K562 (cell line): ENCODE measurements around the gene MAP3K12. TPM values are rescaled to one million over a fixed set of nuclear protein-coding genes. Genes with fewer than 3 reads are reported as not detected.

ENCODE experiments used
- CC2D1A ChIP-seq: fragments of 450-650 bp; IDR thresholded peaks from 2 replicates; pipeline ENCODE4 v1.6.1; 2017; ENCODE audit warnings: mild to moderate bottlenecking
- DMBX1 ChIP-seq: fragments of 250-450 bp; sonication (Bioruptor Pico); IDR thresholded peaks from 2 replicates; pipeline ENCODE4 v1.8.0; 2022; ENCODE audit warnings: inconsistent platforms, mild to moderate bottlenecking, moderate library complexity, borderline replicate concordance
- DPF2 ChIP-seq: fragments of 450-650 bp; IDR thresholded peaks from 2 replicates; pipeline ENCODE4 v1.6.1; 2016
- FOXA1 ChIP-seq: fragments of 450-650 bp; IDR thresholded peaks from 2 replicates; pipeline ENCODE4 v1.6.1; 2016; ENCODE audit warnings: mild to moderate bottlenecking, borderline replicate concordance
- FOXA3 ChIP-seq, 2 experiments: fragments of 450-650 bp in 1 of 2; sonication (generic) in 1 of 2; formaldehyde crosslinking; IDR thresholded peaks in 1 of 2; conservative IDR thresholded peaks in 1 of 2; 2 replicates each; pipeline versions ENCODE4 v1.4.0 to v1.8.0; 2020 to 2022; ENCODE audit warnings: mild to moderate bottlenecking in 2 of 2, missing genetic modification reagents in 1 of 2
- ILF3 ChIP-seq: fragments of 450-650 bp; IDR thresholded peaks from 2 replicates; pipeline ENCODE4 v1.6.1; 2018; ENCODE audit warnings: antibody characterized with exemption, mild to moderate bottlenecking, moderate library complexity, borderline replicate concordance
- MAFK ChIP-seq: IDR thresholded peaks from 2 replicates; pipeline ENCODE4 v1.6.1; 2011; ENCODE audit warnings: low read length, improper control_type of control experiment
- MAZ ChIP-seq, 2 experiments: fragments of 450-650 bp in 1 of 2; sonication (generic) in 1 of 2; formaldehyde crosslinking; IDR thresholded peaks in 1 of 2; conservative IDR thresholded peaks in 1 of 2; 2 replicates each; pipeline versions ENCODE4 v1.4.0 to v1.5.0; 2020; ENCODE audit warnings: mild to moderate bottlenecking in 1 of 2, missing genetic modification reagents in 1 of 2
- MTA3 ChIP-seq: fragments of 450-650 bp; formaldehyde crosslinking; IDR thresholded peaks from 2 replicates; pipeline ENCODE4 v1.6.1; 2017; ENCODE audit warnings: mild to moderate bottlenecking, borderline replicate concordance
- MXI1 ChIP-seq: IDR thresholded peaks from 2 replicates; pipeline ENCODE4 v1.6.1; 2011; ENCODE audit warnings: low read depth, mild to moderate bottlenecking, improper control_type of control experiment, low read length
- NFYB ChIP-seq: IDR thresholded peaks from 2 replicates; pipeline ENCODE4 v1.6.1; 2011; ENCODE audit warnings: mild to moderate bottlenecking, moderate library complexity; ENCODE audit not compliant: insufficient read length; ENCODE audit errors: extremely low read depth
- RFX1 ChIP-seq: fragments of 450-650 bp; IDR thresholded peaks from 2 replicates; pipeline ENCODE4 v1.6.1; 2016; ENCODE audit warnings: mild to moderate bottlenecking, moderate library complexity
- RHOXF2B ChIP-seq: fragments of 250-450 bp; sonication (Bioruptor Pico); conservative IDR thresholded peaks from 2 replicates; pipeline ENCODE4 v1.5.1; 2021
- SP2 ChIP-seq: IDR thresholded peaks from 2 replicates; pipeline ENCODE4 v1.6.1; 2011; ENCODE audit warnings: mild to moderate bottlenecking, low read depth, low read length, moderate library complexity; ENCODE audit not compliant: poor library complexity, severe bottlenecking; ENCODE audit errors: extremely low read depth
- ZBTB7A ChIP-seq: IDR thresholded peaks from 2 replicates; pipeline ENCODE4 v1.6.1; 2011; ENCODE audit warnings: low read depth, mild to moderate bottlenecking, low read length, moderate library complexity, borderline replicate concordance; ENCODE audit not compliant: control insufficient read depth
- ZNF175 ChIP-seq: fragments of 200-800 bp; sonication (Bioruptor generic); IDR thresholded peaks from 2 replicates; pipeline ENCODE4 v1.6.1; 2016; ENCODE audit warnings: low read depth, mild to moderate bottlenecking, missing genetic modification characterization, missing compliant biosample characterization
- ZNF583 ChIP-seq: fragments of 250-450 bp; sonication (Bioruptor Pico); IDR thresholded peaks from 2 replicates; pipeline ENCODE4 v1.4.0; 2020
- ZNF699 ChIP-seq: fragments of 250-450 bp; sonication (Bioruptor Pico); IDR thresholded peaks from 2 replicates; pipeline ENCODE4 v1.8.0; 2021; ENCODE audit warnings: mild to moderate bottlenecking, moderate library complexity; ENCODE audit not compliant: insufficient replicate concordance
- polyA plus RNA-seq, 8 experiments: library from polyadenylated mRNA; depleted of rRNA in 4 of 8; stranded (reverse) in 5 of 8; unstranded in 3 of 8; fragments of >200 nt; fragmentation: Nextera tagmentation in 2 of 8; fragmentation: Illumina TruSeq in 1 of 8; extraction: Ambion mirVana in 2 of 8; extraction: Trizol in 1 of 8; gene quantifications; 2 replicates each; pipeline versions ENCODE4 v1.2.1 to v1.2.3, GENCODE V29; 2011 to 2014; ENCODE audit warnings: inconsistent platforms in 1 of 8, missing spikeins in 1 of 8
- total RNA-seq, 7 experiments: library from RNA; depleted of rRNA in 6 of 7; stranded (reverse); fragments of >200 nt in 6 of 7; fragmentation: Illumina TruSeq in 2 of 7; extraction: Trizol in 2 of 7; gene quantifications; 2 replicates each; pipeline versions ENCODE4 v1.2.1 to v1.2.3, GENCODE V29; 2011 to 2021; ENCODE audit warnings: low replicate concordance in 1 of 7
- TF ChIP-seq, protein P1 (sequence below): fragments of 450-650 bp; formaldehyde crosslinking; IDR thresholded peaks from 2 replicates; pipeline ENCODE4 v1.4.0; 2020; ENCODE audit warnings: mild to moderate bottlenecking, mixed read lengths
- TF ChIP-seq, protein P2 (sequence below): IDR thresholded peaks from 3 replicates; pipeline ENCODE4 v1.6.1; 2011; ENCODE audit warnings: borderline replicate concordance, mild to moderate bottlenecking, moderate library complexity; ENCODE audit not compliant: insufficient read length; ENCODE audit errors: extremely low read depth
- TF ChIP-seq, protein P3 (sequence below): fragments of 250-450 bp; sonication (Bioruptor Pico); IDR thresholded peaks from 2 replicates; pipeline ENCODE4 v1.4.0; 2020; ENCODE audit warnings: borderline replicate concordance

MAP3K12 gene
- total and polyA plus RNA-seq, 9 of the 15 experiments (the other 6 are each of a cell fraction or from before 2014, with no cell fraction given), result 0.10 to 2.4 (median 1.6) TPM

DNA sequence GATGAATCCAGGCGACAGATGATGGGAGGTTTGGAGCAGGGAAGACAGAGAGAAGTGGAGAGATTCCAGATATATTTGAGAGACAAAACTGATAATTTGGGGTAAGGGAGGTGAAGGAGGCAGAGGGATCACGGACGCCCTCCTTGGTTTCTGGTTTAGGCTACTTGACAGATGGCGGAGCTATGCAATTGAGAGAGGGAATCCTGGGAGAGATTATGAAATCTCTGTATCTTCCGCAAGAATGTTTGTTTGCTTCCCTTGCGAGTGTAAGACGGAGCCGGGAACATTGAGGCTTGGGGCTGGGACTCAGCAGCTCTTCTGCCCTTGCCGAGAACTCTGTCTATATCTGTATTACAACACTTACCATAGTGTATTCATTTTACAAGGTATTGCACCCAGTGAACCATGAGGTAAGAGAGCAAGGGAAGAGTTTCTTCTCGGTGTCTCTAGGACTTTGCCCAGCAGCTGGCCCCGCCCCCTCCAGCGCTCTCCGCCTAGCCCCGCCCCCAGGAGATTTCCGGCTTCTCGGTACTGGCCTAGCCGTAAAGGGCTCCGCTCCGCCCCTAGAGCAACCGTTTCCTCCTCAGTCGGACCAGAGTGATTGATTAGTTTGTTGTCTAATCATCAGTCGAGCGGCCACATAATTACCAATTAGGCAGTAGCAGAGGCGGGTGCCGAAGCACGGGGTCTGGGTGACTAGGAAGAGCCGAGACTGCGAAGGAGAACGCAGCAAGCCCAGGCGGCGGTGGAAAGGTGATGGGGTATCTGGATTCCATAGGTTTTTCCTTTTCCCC is 58.0 kb downstream of the MAP3K12 start, which contains the start of gene PRR13 (continued):
- TF ChIP-seq MXI1 (0 out of 2 replicates have a peak, but pooled peaks have one; percentile 19), ILF3 (no peak), ZBTB7A (no peak), DPF2 (peak; percentile 50), RFX1 (peak; percentile 49; the same call in 1 of the 2 replicates), ZNF583 (CRISPR knock-in tag) (0 out of 2 replicates have a peak, but pooled peaks have one; percentile 58), FOXA1 (no peak), MAFK (peak; percentile 23; the same call in 1 of the 2 replicates), SP2 (peak; percentile 77), ZNF699 (CRISPR knock-in tag) (no peak), RHOXF2B (CRISPR knock-in tag) (no peak), FOXA3 (CRISPR knock-in tag; conservative IDR thresholded peaks at IDR 0.05 in 1 of 2, IDR thresholded peaks at IDR 0.05 in 1 of 2) (peak in 1 of 2 experiments; percentile 32; a peak in 1 of 4 replicates), CC2D1A (peak; percentile 78; the same call in 1 of the 2 replicates), MAZ (CRISPR knock-in tag; conservative IDR thresholded peaks at IDR 0.05 in 1 of 2, IDR thresholded peaks at IDR 0.05 in 1 of 2) (peak in 1 of 2 experiments; percentile 39; a peak in 1 of 4 replicates), NFYB (peak; percentile 84), MTA3 (0 out of 2 replicates have a peak, but pooled peaks have one; percentile 8), DMBX1 (CRISPR knock-in tag) (peak; percentile 42; the same call in 1 of the 2 replicates), ZNF175 (CRISPR knock-in tag) (peak; percentile 64; the same call in 1 of the 2 replicates)
- TF ChIP-seq, protein P1, sequence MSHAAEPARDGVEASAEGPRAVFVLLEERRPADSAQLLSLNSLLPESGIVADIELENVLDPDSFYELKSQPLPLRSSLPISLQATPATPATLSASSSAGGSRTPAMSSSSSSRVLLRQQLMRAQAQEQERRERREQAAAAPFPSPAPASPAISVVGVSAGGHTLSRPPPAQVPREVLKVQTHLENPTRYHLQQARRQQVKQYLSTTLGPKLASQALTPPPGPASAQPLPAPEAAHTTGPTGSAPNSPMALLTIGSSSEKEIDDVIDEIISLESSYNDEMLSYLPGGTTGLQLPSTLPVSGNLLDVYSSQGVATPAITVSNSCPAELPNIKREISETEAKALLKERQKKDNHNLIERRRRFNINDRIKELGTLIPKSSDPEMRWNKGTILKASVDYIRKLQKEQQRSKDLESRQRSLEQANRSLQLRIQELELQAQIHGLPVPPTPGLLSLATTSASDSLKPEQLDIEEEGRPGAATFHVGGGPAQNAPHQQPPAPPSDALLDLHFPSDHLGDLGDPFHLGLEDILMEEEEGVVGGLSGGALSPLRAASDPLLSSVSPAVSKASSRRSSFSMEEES (CRISPR knock-in tag), result no peak
- TF ChIP-seq, protein P2, sequence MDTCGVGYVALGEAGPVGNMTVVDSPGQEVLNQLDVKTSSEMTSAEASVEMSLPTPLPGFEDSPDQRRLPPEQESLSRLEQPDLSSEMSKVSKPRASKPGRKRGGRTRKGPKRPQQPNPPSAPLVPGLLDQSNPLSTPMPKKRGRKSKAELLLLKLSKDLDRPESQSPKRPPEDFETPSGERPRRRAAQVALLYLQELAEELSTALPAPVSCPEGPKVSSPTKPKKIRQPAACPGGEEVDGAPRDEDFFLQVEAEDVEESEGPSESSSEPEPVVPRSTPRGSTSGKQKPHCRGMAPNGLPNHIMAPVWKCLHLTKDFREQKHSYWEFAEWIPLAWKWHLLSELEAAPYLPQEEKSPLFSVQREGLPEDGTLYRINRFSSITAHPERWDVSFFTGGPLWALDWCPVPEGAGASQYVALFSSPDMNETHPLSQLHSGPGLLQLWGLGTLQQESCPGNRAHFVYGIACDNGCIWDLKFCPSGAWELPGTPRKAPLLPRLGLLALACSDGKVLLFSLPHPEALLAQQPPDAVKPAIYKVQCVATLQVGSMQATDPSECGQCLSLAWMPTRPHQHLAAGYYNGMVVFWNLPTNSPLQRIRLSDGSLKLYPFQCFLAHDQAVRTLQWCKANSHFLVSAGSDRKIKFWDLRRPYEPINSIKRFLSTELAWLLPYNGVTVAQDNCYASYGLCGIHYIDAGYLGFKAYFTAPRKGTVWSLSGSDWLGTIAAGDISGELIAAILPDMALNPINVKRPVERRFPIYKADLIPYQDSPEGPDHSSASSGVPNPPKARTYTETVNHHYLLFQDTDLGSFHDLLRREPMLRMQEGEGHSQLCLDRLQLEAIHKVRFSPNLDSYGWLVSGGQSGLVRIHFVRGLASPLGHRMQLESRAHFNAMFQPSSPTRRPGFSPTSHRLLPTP, result no peak
- TF ChIP-seq, protein P3, sequence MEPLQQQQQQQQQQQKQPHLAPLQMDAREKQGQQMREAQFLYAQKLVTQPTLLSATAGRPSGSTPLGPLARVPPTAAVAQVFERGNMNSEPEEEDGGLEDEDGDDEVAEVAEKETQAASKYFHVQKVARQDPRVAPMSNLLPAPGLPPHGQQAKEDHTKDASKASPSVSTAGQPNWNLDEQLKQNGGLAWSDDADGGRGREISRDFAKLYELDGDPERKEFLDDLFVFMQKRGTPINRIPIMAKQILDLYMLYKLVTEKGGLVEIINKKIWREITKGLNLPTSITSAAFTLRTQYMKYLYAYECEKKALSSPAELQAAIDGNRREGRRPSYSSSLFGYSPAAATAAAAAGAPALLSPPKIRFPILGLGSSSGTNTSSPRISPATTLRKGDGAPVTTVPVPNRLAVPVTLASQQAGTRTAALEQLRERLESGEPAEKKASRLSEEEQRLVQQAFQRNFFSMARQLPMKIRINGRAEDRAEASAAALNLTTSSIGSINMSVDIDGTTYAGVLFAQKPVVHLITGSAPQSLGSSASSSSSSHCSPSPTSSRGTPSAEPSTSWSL (CRISPR knock-in tag), result no peak
